H1 (cell line): ENCODE results near the gene RNF13. TPM values are rescaled to one million over a fixed set of nuclear protein-coding genes. Genes with fewer than 3 reads are reported as not detected.

Source experiments
- CTCF ChIA-PET: fragments of 300-600 bp; sonication (Branson Sonifier 250); formaldehyde crosslinking; loops from one replicate; lab custom pipeline; 2021; ENCODE audit not compliant: partially characterized antibody; lab: Charles Lee
- POLR2A ChIA-PET: fragments of 300-600 bp; sonication (Branson Sonifier 250); formaldehyde crosslinking; loops from one replicate; lab custom pipeline; 2021; ENCODE audit warnings: inconsistent platforms; ENCODE audit not compliant: partially characterized antibody; lab: Charles Lee
- DNase-seq, 2 experiments: peaks; one replicate each; pipeline versions ENCODE4 v3.0.0 to v3.0.0-alpha.2; 2010 to 2022; ENCODE audit warnings: low spot score in 2 of 2, low read depth in 1 of 2, mixed read lengths in 1 of 2
- FAIRE-seq: peaks from 2 replicates; lab custom pipeline; 2011; peaks lifted over from hg19 to GRCh38; lab: Jason Lieb, UNC
- H2AFZ ChIP-seq: 2 replicates; pipeline ENCODE4 v1.8.1; 2012; ENCODE audit warnings: low read length, inconsistent platforms
- H2AK5ac ChIP-seq: 2 replicates; pipeline ENCODE4 v1.6.1; 2013; ENCODE audit warnings: low read depth, low read length
- H2BK120ac ChIP-seq: replicated peaks from 2 replicates; pipeline ENCODE3; 2013; ENCODE audit warnings: low read depth, low read length, inconsistent platforms
- H2BK12ac ChIP-seq: 2 replicates; pipeline ENCODE4 v1.6.1; 2013; ENCODE audit warnings: low read depth, low read length
- H2BK15ac ChIP-seq: 2 replicates; pipeline ENCODE4 v1.6.1; 2013; ENCODE audit warnings: low read length
- H2BK20ac ChIP-seq: 2 replicates; pipeline ENCODE4 v1.6.1; 2013; ENCODE audit warnings: low read length
- H2BK5ac ChIP-seq: 2 replicates; pipeline ENCODE4 v1.6.1; 2013; ENCODE audit warnings: low read depth, low read length
- H3K14ac ChIP-seq: 2 replicates; pipeline ENCODE4 v1.6.1; 2013; ENCODE audit warnings: inconsistent platforms; ENCODE audit not compliant: insufficient read length
- H3K18ac ChIP-seq: 2 replicates; pipeline ENCODE4 v1.6.1; 2013; ENCODE audit warnings: low read length; ENCODE audit errors: extremely low read depth
- H3K23ac ChIP-seq: 2 replicates; pipeline ENCODE4 v1.6.1; 2013; ENCODE audit warnings: inconsistent platforms; ENCODE audit not compliant: insufficient read length
- H3K23me2 ChIP-seq: 2 replicates; pipeline ENCODE4 v1.6.1; 2013; ENCODE audit warnings: low read depth, low read length
- H3K27ac ChIP-seq: 2 replicates; pipeline ENCODE4 v1.6.1; 2011; ENCODE audit warnings: low read depth, low read length, inconsistent platforms
- H3K27me3 ChIP-seq, 4 experiments: replicated peaks in 1 of 4; 1 replicate in 1 of 4; 2 replicates in 3 of 4; pipeline versions ENCODE4 v1.6.1 to v1.8.1; 2011 to 2013; ENCODE audit warnings: low read length in 3 of 4, mild to moderate bottlenecking in 3 of 4, inconsistent platforms in 2 of 4, mixed read lengths in 2 of 4, moderate library complexity in 1 of 4; ENCODE audit not compliant: control insufficient read depth in 3 of 4, insufficient read depth in 3 of 4; ENCODE audit errors: extremely low read depth in 1 of 4
- H3K36me3 ChIP-seq, 4 experiments: 2 replicates each; pipeline versions ENCODE4 v1.6.1 to v1.8.1; 2011 to 2013; ENCODE audit warnings: mild to moderate bottlenecking in 4 of 4, low read length in 3 of 4, moderate library complexity in 2 of 4, control low read depth in 1 of 4, inconsistent platforms in 1 of 4; ENCODE audit not compliant: insufficient read depth in 4 of 4, control insufficient read depth in 2 of 4
- H3K4ac ChIP-seq: replicated peaks from 2 replicates; pipeline ENCODE3; 2013; ENCODE audit warnings: low read length, low read depth, mixed read lengths, inconsistent platforms; ENCODE audit not compliant: insufficient read length
- H3K4me1 ChIP-seq, 4 experiments: replicated peaks in 1 of 4; 1 replicate in 1 of 4; 2 replicates in 3 of 4; pipeline versions ENCODE4 v1.6.1 to v1.8.1; 2011 to 2013; ENCODE audit warnings: low read length in 3 of 4, inconsistent platforms in 2 of 4, mixed read lengths in 1 of 4; ENCODE audit not compliant: insufficient read depth in 4 of 4, control insufficient read depth in 3 of 4
- H3K4me2 ChIP-seq, 2 experiments: 2 replicates each; pipeline versions ENCODE4 v1.6.1 to v1.8.1; 2011 to 2013; ENCODE audit warnings: low read depth in 2 of 2, low read length in 2 of 2, control low read depth in 1 of 2, inconsistent platforms in 1 of 2, mild to moderate bottlenecking in 1 of 2; ENCODE audit not compliant: insufficient read depth in 1 of 2
- H3K4me3 ChIP-seq, 4 experiments: fragments of 200-600, 300-600 bp in 1 of 4; sonication (generic), shearing (Covaris generic), sonication (Bioruptor Twin) in 1 of 4; 2 replicates each; pipeline versions ENCODE4 v1.5.1 to v1.8.1; 2011 to 2016; ENCODE audit warnings: low read length in 4 of 4, low read depth in 3 of 4, control low read depth in 2 of 4, inconsistent platforms in 2 of 4, mild to moderate bottlenecking in 2 of 4, mixed read lengths in 1 of 4, moderate library complexity in 1 of 4; ENCODE audit not compliant: insufficient read depth in 2 of 4; ENCODE audit errors: extremely low read depth in 1 of 4
- H3K56ac ChIP-seq: replicated peaks from 2 replicates; pipeline ENCODE3; 2013; ENCODE audit warnings: low read depth, mild to moderate bottlenecking, mixed read lengths, low read length, inconsistent platforms; ENCODE audit not compliant: insufficient read length
- H3K79me1 ChIP-seq: 2 replicates; pipeline ENCODE4 v1.6.1; 2013; ENCODE audit warnings: low read depth, low read length, control low read depth
- H3K79me2 ChIP-seq, 2 experiments: 2 replicates each; pipeline versions ENCODE4 v1.6.1 to v1.8.1; 2012 to 2013; ENCODE audit warnings: low read length in 2 of 2, mild to moderate bottlenecking in 2 of 2, inconsistent platforms in 1 of 2; ENCODE audit not compliant: insufficient read depth in 2 of 2, control insufficient read depth in 1 of 2
- H3K9ac ChIP-seq, 4 experiments: replicated peaks in 1 of 4; 1 replicate in 1 of 4; 2 replicates in 3 of 4; pipeline versions ENCODE4 v1.6.1 to v1.8.1; 2011 to 2013; ENCODE audit warnings: low read depth in 3 of 4, low read length in 3 of 4, control low read depth in 2 of 4, mild to moderate bottlenecking in 2 of 4, moderate library complexity in 2 of 4, inconsistent platforms in 1 of 4; ENCODE audit errors: extremely low read depth in 1 of 4
- H3K9me3 ChIP-seq, 2 experiments: 2 replicates each; pipeline versions ENCODE4 v1.6.1 to v1.8.1; 2012 to 2013; ENCODE audit warnings: mild to moderate bottlenecking in 2 of 2, moderate library complexity in 2 of 2, control low read depth in 1 of 2, inconsistent platforms in 1 of 2, low read depth in 1 of 2, low read length in 1 of 2, mixed read lengths in 1 of 2; ENCODE audit not compliant: insufficient read depth in 2 of 2
- H4K20me1 ChIP-seq, 2 experiments: replicated peaks in 1 of 2; 2 replicates each; pipeline versions ENCODE3 to v1.8.1; 2011 to 2013; ENCODE audit warnings: inconsistent platforms in 2 of 2, low read length in 2 of 2, mild to moderate bottlenecking in 1 of 2; ENCODE audit not compliant: insufficient read depth in 2 of 2, control insufficient read depth in 1 of 2
- H4K5ac ChIP-seq: 2 replicates; pipeline ENCODE4 v1.6.1; 2013; ENCODE audit warnings: low read length, low read depth, mixed read lengths, inconsistent platforms; ENCODE audit not compliant: insufficient read length
- H4K8ac ChIP-seq: 2 replicates; pipeline ENCODE4 v1.8.0; 2013; ENCODE audit warnings: mild to moderate bottlenecking, moderate library complexity, low read length, inconsistent platforms; ENCODE audit not compliant: insufficient read depth; ENCODE audit errors: extremely low read depth
- H4K91ac ChIP-seq: replicated peaks from 2 replicates; pipeline ENCODE3; 2013; ENCODE audit warnings: low read length, mixed read lengths, inconsistent platforms; ENCODE audit not compliant: insufficient read length
- ASH2L ChIP-seq: fragments of 200-600, 300-600 bp; sonication (generic); IDR thresholded peaks from one replicate; pipeline ENCODE4 v1.7.1; 2017; ENCODE audit warnings: low read length
- CHD2 ChIP-seq: IDR thresholded peaks from 2 replicates; pipeline ENCODE4 v1.6.1; 2012; ENCODE audit warnings: low read length, improper control_type of control experiment
- EP300 ChIP-seq, 2 experiments: IDR thresholded peaks; 1 replicate in 1 of 2; 2 replicates in 1 of 2; pipeline ENCODE4 v1.6.1; 2011 to 2012; ENCODE audit warnings: low read depth in 2 of 2, low read length in 2 of 2, mild to moderate bottlenecking in 2 of 2, borderline replicate concordance in 1 of 2, inconsistent platforms in 1 of 2, moderate library complexity in 1 of 2
- KDM1A ChIP-seq: fragments of 200-600, 300-600 bp; sonication (generic); IDR thresholded peaks from 2 replicates; pipeline ENCODE4 v1.7.1; 2016; ENCODE audit warnings: mild to moderate bottlenecking, low read length, borderline replicate concordance
- MAFK ChIP-seq: IDR thresholded peaks from 2 replicates; pipeline ENCODE4 v1.6.1; 2012; ENCODE audit warnings: low read depth, mild to moderate bottlenecking, improper control_type of control experiment, low read length
- NRF1 ChIP-seq: IDR thresholded peaks from 2 replicates; pipeline ENCODE4 v1.6.1; 2011; ENCODE audit warnings: mild to moderate bottlenecking, low read depth, low read length, improper control_type of control experiment
- POLR2A ChIP-seq, 2 experiments: IDR thresholded peaks; 1 replicate in 1 of 2; 2 replicates in 1 of 2; pipeline ENCODE4 v1.6.1; 2011; ENCODE audit warnings: low read depth in 2 of 2, low read length in 2 of 2, mild to moderate bottlenecking in 2 of 2; ENCODE audit errors: control extremely low read depth in 1 of 2
- polyA plus RNA-seq, 7 experiments: library from polyadenylated mRNA; depleted of rRNA in 3 of 7; stranded (reverse) in 5 of 7; unstranded in 2 of 7; fragments of >200 nt in 5 of 7; fragments of 200-250 nt in 2 of 7; gene quantifications; 1 replicate in 5 of 7; 2 replicates in 1 of 7; 4 replicates in 1 of 7; pipeline versions ENCODE4 v1.2.1 to v1.2.3, GENCODE V29; 2011 to 2013; ENCODE audit warnings: missing spikeins in 2 of 7, mixed read lengths in 2 of 7
- total RNA-seq: library from RNA; stranded (reverse); fragmentation: NEBNext Ultra II Directional; extraction: Animal tissue kit (Norgen Biotek cat#: 25700); gene quantifications from 2 replicates; pipeline ENCODE4 v1.2.1, GENCODE V29; 2021

RNF13 gene
- total and polyA plus RNA-seq, 2 of the 8 experiments (the other 6 are each of a cell fraction or from before 2014, with no cell fraction given), result 19.4 to 35.4 TPM

GRCh38 chr3:149933858-149934257, 120.8 kb downstream of the RNF13 start:
- CTCF ChIA-PET, result interaction anchor here (0.6 kb wide), 1 partner anchor 39 kb away, joined by 3 read pairs; no protein-coding TSS in a partner anchor
- Histone ChIP-seq H2BK20ac (no peak overlapping the region), H3K27me3 (no peaks in the 10 kb centered on the region), H3K79me2 (no peaks in the 10 kb centered on the region; a peak in 1 of 4 replicates), H3K18ac (no peak overlapping the region), H2AFZ (no peak overlapping the region), H3K36me3 (peaks cover 0 to 12% (median 2%) of the 10 kb centered on the region in 4 experiments; a peak in 4 of 8 replicates), H3K56ac (no peak overlapping the region)
- TF ChIP-seq NRF1 (no peak), MAFK (no peak), KDM1A (no peak), ASH2L (no peak), EP300 (IDR thresholded peaks at IDR 0.05; ENCODE audit: borderline replicate concordance in 1 of 2, low read depth in 2 of 2, low read length in 2 of 2) (no peak), POLR2A (IDR thresholded peaks at IDR 0.05; ENCODE audit: control extremely low read depth in 1 of 2, low read depth in 2 of 2, low read length in 2 of 2) (no peak), CHD2 (no peak)
- TF ChIP-seq, all 59 proteins: peak for 0
- Histone ChIP-seq H4K8ac (no peak overlapping the region), H4K91ac (no peak overlapping the region), H3K79me1 (no peaks in the 10 kb centered on the region; the same call in 1 of the 2 replicates), H3K4me1 (no peaks in the 10 kb centered on the region), H2AK5ac (no peak overlapping the region), H4K5ac (no peak overlapping the region), H3K4ac (no peak overlapping the region), H2BK120ac (no peak overlapping the region), H4K20me1 (no peaks in the 10 kb centered on the region), H3K14ac (no peak overlapping the region), H3K23ac (no peak overlapping the region), H3K4me2 (no peak overlapping the region), H2BK15ac (no peak overlapping the region), H3K23me2 (no peaks in the 10 kb centered on the region), H3K4me3 (no peak overlapping the region), H2BK5ac (no peak overlapping the region), H3K9ac (no peak overlapping the region), H3K9me3 (peaks cover 8 to 11% of the 10 kb centered on the region in 2 experiments; a peak in 3 of 4 replicates), H2BK12ac (no peak overlapping the region), H3K27ac (no peak overlapping the region)
- no peak for DNase-seq
- FAIRE-seq, result no peak
- POLR2A ChIA-PET, result interaction anchor here (1.5 kb wide), 1 partner anchor 37 kb away, joined by 4 read pairs; the partner anchor contains the start of gene PFN2
